Activated naive CD4-positive, alpha-beta T cell treated with anti-CD3 and anti-CD28 coated beads for 36 hours (primary cell): ENCODE results near the gene ARFRP1. TPM values are rescaled to one million over a fixed set of nuclear protein-coding genes. Genes with fewer than 3 reads are reported as not detected.
"Not testable (repeated sequence)": the region's sequence is repeated elsewhere in the genome, so short reads cannot be mapped to it uniquely, and the experiment has no call there.

Experiments used
- CTCF ChIA-PET: fragments of 350-600 bp; sonication (Branson Sonifier 250); formaldehyde crosslinking; loops from one replicate; lab custom pipeline; 2021; ENCODE audit warnings: antibody characterized with exemption; lab: Charles Lee
- DNase-seq: peaks from one replicate; pipeline ENCODE4 v3.0.0-alpha.2; 2020
- H3K27ac Mint-ChIP-seq: one replicate; pipeline ENCODE4 v1.8.0; 2021; ENCODE audit warnings: mild to moderate bottlenecking, mixed read lengths
- H3K27me3 Mint-ChIP-seq: one replicate; pipeline ENCODE4 v1.8.0; 2021; ENCODE audit warnings: low read depth, mixed read lengths
- H3K36me3 Mint-ChIP-seq: one replicate; pipeline ENCODE4 v1.8.0; 2021; ENCODE audit warnings: low read depth, mixed read lengths
- H3K4me1 Mint-ChIP-seq: one replicate; pipeline ENCODE4 v1.8.0; 2021; ENCODE audit warnings: low read depth, mixed read lengths
- H3K4me3 Mint-ChIP-seq: one replicate; pipeline ENCODE4 v1.8.0; 2021; ENCODE audit warnings: mild to moderate bottlenecking, moderate library complexity, mixed read lengths
- H3K9me3 Mint-ChIP-seq: one replicate; pipeline ENCODE4 v1.8.0; 2021; ENCODE audit warnings: mixed read lengths
- intact Hi-C: fragments of 100-400 bp; cut with micrococcal nuclease; formaldehyde crosslinking; loops from one replicate; pipeline ENCODE4 v1.15.1; 2023
- total RNA-seq, 2 experiments: library from RNA; stranded (reverse); gene quantifications; one replicate each; pipeline ENCODE4 v1.2.3, GENCODE V29; 2021

Gene ARFRP1
- total RNA-seq, 2 experiments from 2014 or later, result 45.6 to 49.2 TPM

DNA sequence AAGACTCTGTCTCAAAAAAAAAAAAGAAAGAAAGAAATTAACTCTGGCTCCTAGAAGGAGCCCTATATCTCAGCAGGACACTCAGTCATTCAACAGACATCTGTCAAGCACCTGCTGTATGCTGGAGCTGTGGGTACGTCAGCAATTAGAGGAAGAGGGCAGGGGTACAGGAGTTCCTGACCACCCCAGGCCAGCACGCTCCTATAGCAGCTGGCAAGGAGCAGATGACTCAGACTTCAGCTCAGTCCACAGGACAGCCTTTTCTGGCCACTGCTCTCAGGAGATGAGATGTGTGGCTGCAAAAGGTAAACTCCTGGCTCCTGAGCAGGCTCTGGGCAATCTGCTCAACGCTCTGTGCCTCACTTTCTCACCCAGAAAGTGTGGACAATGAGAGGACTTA lies 51.3 kb downstream of the ARFRP1 start:
- Mint-ChIP-seq H3K36me3 (peaks cover 7% of the 10 kb centered on the region), H3K4me3 (peak overlapping the region; percentile 27), H3K4me1 (peaks cover 44% of the 10 kb centered on the region), H3K9me3 (no peaks in the 10 kb centered on the region), H3K27me3 (no peaks in the 10 kb centered on the region), H3K27ac (no peak overlapping the region)
- DNase-seq, result no peak
- CTCF ChIA-PET, result no interaction called here
- intact Hi-C loops, result loop anchor here (5.0 to 10.0 kb wide), 3 partner anchors 74 to 408 kb away; partner anchors contain the start of genes TCEA2 and UCKL1

- Mint-ChIP-seq H3K36me3 (peaks cover 5% of the 10 kb centered on the region), H3K27me3 (no peaks in the 10 kb centered on the region), H3K4me3 (no peak overlapping the region), H3K27ac (no peak overlapping the region), H3K9me3 (no peaks in the 10 kb centered on the region), H3K4me1 (peaks cover 43% of the 10 kb centered on the region)
- DNase-seq, result no peak
- CTCF ChIA-PET, result no interaction called here
- intact Hi-C loops, result loop anchor here (5.0 to 10.0 kb wide), 3 partner anchors 73 to 410 kb away; partner anchors contain the start of genes TCEA2 and UCKL1
Measured at GRCh38 chr20:63655249-63655648, 52.5 kb downstream of the ARFRP1 start.

GRCh38 chr20:63653974-63654668 lies 53.7 kb downstream of the ARFRP1 start:
- Mint-ChIP-seq H3K27me3 (no peaks in the 10 kb centered on the region), H3K4me1 (peaks cover 33% of the 10 kb centered on the region), H3K4me3 (peak overlapping the region; percentile 64), H3K9me3 (no peaks in the 10 kb centered on the region), H3K27ac (peak overlapping the region; percentile 50), H3K36me3 (peaks cover 1% of the 10 kb centered on the region)
- CTCF ChIA-PET, result interaction anchor here (1.0 kb wide), 1 partner anchor 13 kb away, joined by 3 read pairs; no protein-coding TSS in a partner anchor
- intact Hi-C loops, result loop anchor here (10.0 kb wide), 1 partner anchor 411 kb away; the partner anchor contains the start of gene TCEA2
- DNase-seq, result no peak

- DNase-seq, result peak; percentile 76
- Mint-ChIP-seq H3K4me3 (peak within 1 kb of the TSS; percentile 65), H3K9me3 (no peaks in the 10 kb centered on the region), H3K27ac (peak within 1 kb of the TSS; percentile 50), H3K4me1 (peaks cover 28% of the 10 kb centered on the region), H3K36me3 (no peaks in the 10 kb centered on the region), H3K27me3 (no peaks in the 10 kb centered on the region)
- intact Hi-C loops, result loop anchor here (10.0 kb wide), 1 partner anchor 411 kb away; the partner anchor contains the start of gene TCEA2
- CTCF ChIA-PET, result interaction anchor here (1.0 kb wide), 1 partner anchor 12 kb away, joined by 3 read pairs; no protein-coding TSS in a partner anchor
Measured at GRCh38 chr20:63653041-63653973, 54.5 kb downstream of the ARFRP1 start, which contains the start of gene STMN3. Gene STMN3 (minus strand): TSS chr20:63653424. CDS start chr20:63653345, 79 bp downstream.

GRCh38 chr20:63652192-63652980 lies 55.4 kb downstream of the ARFRP1 start:
- intact Hi-C loops, result loop anchor here (10.0 kb wide), 1 partner anchor 412 kb away; the partner anchor contains the start of gene TCEA2
- Mint-ChIP-seq H3K9me3 (no peaks in the 10 kb centered on the region), H3K4me3 (peak overlapping the region; percentile 65), H3K27ac (no peak overlapping the region), H3K36me3 (no peaks in the 10 kb centered on the region), H3K4me1 (peaks cover 24% of the 10 kb centered on the region), H3K27me3 (no peaks in the 10 kb centered on the region)
- CTCF ChIA-PET, result no interaction called here
- DNase-seq, result peak; percentile 26

DNA sequence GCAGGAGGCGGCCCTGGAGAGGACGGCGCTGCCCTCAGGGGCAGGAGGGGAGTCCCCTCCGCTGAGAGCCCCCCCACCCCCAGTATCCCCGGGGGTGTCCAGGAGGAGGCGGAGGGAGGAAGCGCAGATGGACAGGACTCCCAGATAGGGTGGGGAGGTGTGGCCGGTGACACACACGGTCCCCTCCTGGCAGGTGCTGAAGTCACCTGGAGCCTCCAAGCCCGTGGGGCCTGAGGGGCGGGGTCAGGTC lies 55.9 kb downstream of the ARFRP1 start:
- CTCF ChIA-PET, result no interaction called here
- Mint-ChIP-seq H3K4me3 (peak overlapping the region; percentile 65), H3K36me3 (no peaks in the 10 kb centered on the region), H3K9me3 (no peaks in the 10 kb centered on the region), H3K27ac (no peak overlapping the region), H3K27me3 (no peaks in the 10 kb centered on the region), H3K4me1 (peaks cover 22% of the 10 kb centered on the region)
- intact Hi-C loops, result loop anchor here (10.0 kb wide), 1 partner anchor 413 kb away; the partner anchor contains the start of gene TCEA2
- no peak for DNase-seq

- H3K9me3 Mint-ChIP-seq, H3K36me3 Mint-ChIP-seq, DNase-seq, H3K27me3 Mint-ChIP-seq, H3K27ac Mint-ChIP-seq, H3K4me3 Mint-ChIP-seq, CTCF ChIA-PET: not testable (repeated sequence)
- peaks cover 21% of the 10 kb centered on the region for H3K4me1 Mint-ChIP-seq
- intact Hi-C loops, result loop anchor here (10.0 kb wide), 1 partner anchor 414 kb away; the partner anchor contains the start of gene TCEA2
Measured at GRCh38 chr20:63650486-63650885, 57.3 kb downstream of the ARFRP1 start.

DNA sequence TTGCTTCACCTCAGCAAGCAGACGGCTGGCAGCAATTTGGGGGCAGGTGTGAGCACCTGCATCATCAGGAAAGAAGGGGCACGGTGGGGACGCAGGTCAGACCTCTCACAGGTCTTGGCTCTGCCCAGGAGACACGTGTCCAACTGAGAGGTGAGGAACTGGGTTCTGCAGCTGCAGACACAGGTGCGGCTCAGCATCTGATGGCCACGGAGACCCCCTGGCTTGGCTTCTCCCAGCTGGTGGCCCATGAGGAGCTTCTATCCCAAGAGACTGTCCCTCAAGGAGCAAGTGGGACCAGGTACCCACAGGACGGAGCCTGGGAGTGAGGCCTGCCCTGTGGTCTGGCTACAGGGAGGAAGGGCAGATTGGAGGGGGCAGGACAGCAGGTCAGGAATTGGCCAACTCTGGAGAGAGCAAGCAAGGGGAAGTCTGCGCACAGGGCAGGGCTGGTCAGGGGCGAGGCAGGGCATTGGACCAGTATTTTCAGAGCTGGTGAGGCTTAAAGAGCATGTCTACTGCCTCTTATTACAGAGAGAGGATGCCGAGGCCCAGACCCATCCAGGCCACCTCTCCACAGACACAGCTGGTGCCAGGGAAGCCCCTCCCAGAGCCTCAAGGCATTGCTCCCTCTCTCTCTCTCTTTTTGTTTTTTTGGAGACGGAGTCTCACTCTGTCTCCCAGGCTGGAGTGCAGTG lies 58.7 kb downstream of the ARFRP1 start:
- H3K27ac Mint-ChIP-seq, result no peak overlapping the region
- DNase-seq, result no peak
- intact Hi-C loops, result no loop called here
- no peaks in the 10 kb centered on the region for H3K36me3 Mint-ChIP-seq
- peaks cover 14% of the 10 kb centered on the region for H3K4me1 Mint-ChIP-seq
- H3K4me3 Mint-ChIP-seq, result no peak overlapping the region
- CTCF ChIA-PET, result interaction anchor here (0.6 kb wide), 2 partner anchors 168 to 308 kb away, joined by 3 read pairs; no protein-coding TSS in a partner anchor
- H3K9me3 Mint-ChIP-seq, result no peaks in the 10 kb centered on the region
- no peaks in the 10 kb centered on the region for H3K27me3 Mint-ChIP-seq

Other genes starting within 250 kb of the ARFRP1 start
- gene KCNQ2, start 235.3 kb downstream of the ARFRP1 start, total RNA-seq, result not detected
- under 1 TPM in 1 of 2 experiments, not detected in 1; 0.12 TPM for gene EEF1A2, start 208.9 kb downstream of the ARFRP1 start, total RNA-seq
- gene PPDPF, start 187.2 kb downstream of the ARFRP1 start, total RNA-seq, result 100 to 1,000 TPM; 189 to 194 TPM
- gene PTK6, start 170.6 kb downstream of the ARFRP1 start, total RNA-seq, result under 1 TPM; 0.35 to 0.38 TPM
- gene SRMS, start 160.2 kb downstream of the ARFRP1 start, total RNA-seq, result not detected
- under 1 TPM in 1 of 2 experiments, not detected in 1; 0.10 TPM for gene FNDC11, start 153.8 kb downstream of the ARFRP1 start, total RNA-seq
- 10 to 100 TPM; 20.0 to 20.4 TPM for gene HELZ2, start 133.7 kb downstream of the ARFRP1 start, total RNA-seq
- 10 to 100 TPM; 16.7 to 18.0 TPM for gene GMEB2, start 80.9 kb downstream of the ARFRP1 start, total RNA-seq
- 1 to 10 TPM; 6.7 to 7.3 TPM for gene STMN3, start 54.6 kb downstream of the ARFRP1 start, total RNA-seq
- 10 to 100 TPM; 33.6 to 34.8 TPM for gene RTEL1, start 49.7 kb downstream of the ARFRP1 start, total RNA-seq
- not detected for gene TNFRSF6B, start 11.3 kb downstream of the ARFRP1 start, total RNA-seq
- gene ZGPAT, start 63 bp upstream of the ARFRP1 start, total RNA-seq, result 10 to 100 TPM; 15.3 to 18.0 TPM
- 1 to 10 TPM; 3.1 to 4.1 TPM for gene LIME1, start 28.7 kb upstream of the ARFRP1 start, total RNA-seq
- gene SLC2A4RG, start 31.8 kb upstream of the ARFRP1 start, total RNA-seq, result 10 to 100 TPM; 22.4 to 24.8 TPM
- gene ZBTB46, start 123.3 kb upstream of the ARFRP1 start, total RNA-seq, result under 1 TPM; 0.17 to 0.20 TPM
- not detected for gene ABHD16B, start 153.5 kb upstream of the ARFRP1 start, total RNA-seq
- gene TPD52L2, start 157.3 kb upstream of the ARFRP1 start, total RNA-seq, result 10 to 100 TPM; 38.2 to 38.9 TPM
- 10 to 100 TPM; 19.4 to 19.5 TPM for gene DNAJC5, start 187.2 kb upstream of the ARFRP1 start, total RNA-seq
- 10 to 100 TPM; 23.3 to 23.9 TPM for gene UCKL1, start 248.4 kb upstream of the ARFRP1 start, total RNA-seq